ENCODE results near the gene CAMK1G. TPM values are rescaled to one million over a fixed set of nuclear protein-coding genes. Genes with fewer than 3 reads are reported as not detected.
A peak's percentile ranks its signal among the peaks of the same experiment; 100 is the strongest.

CAMK1G gene
- total RNA-seq, 1 donor from 2014 or later = 3.8 TPM

DNA sequence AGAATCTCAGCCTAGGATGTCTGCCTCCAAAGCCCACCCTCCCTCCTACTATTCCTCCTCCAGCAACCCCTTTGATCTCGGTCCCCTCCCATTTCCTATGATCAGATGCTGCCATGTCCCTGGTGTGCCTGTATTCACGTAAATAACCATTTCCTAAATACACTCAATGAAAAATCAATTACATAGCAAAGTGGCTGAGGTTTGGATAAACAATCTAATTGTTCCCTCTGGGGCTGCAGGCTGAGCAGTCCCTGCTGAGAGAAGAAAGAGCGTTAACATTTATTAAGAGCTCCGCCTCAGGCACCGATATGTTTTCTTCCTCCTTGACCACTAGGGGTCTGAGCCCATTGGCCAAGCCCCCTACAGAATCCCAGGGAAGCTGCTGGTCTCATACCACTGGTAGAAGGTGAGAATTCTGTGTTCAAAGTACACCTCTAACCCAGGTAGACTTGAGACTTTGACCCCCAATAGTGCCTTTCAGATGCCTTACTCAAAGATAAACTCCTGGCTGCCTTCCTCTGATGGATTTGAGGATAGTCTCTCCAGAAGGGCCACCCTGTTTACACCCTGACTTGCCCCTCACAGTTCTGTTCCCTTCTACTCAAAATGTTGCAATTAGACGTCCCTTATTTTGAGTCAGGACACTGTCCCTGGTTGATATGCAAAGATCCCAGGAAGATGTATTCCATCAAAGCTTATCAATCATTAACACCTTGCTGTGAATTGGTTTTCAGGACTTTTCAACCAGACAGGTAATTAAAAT is 33.9 kb upstream of the CAMK1G start:
- Mint-ChIP-seq H3K4me1 (peaks cover 27% of the 10 kb centered on the region), H3K4me3 (peak overlapping the region; percentile 53), H3K9me3 (no peaks in the 10 kb centered on the region), H3K27me3 (ENCODE audit: low read depth) (no peaks in the 10 kb centered on the region), H3K27ac (no peak overlapping the region), H3K36me3 (no peaks in the 10 kb centered on the region)
- TF ChIP-seq, protein P1, sequence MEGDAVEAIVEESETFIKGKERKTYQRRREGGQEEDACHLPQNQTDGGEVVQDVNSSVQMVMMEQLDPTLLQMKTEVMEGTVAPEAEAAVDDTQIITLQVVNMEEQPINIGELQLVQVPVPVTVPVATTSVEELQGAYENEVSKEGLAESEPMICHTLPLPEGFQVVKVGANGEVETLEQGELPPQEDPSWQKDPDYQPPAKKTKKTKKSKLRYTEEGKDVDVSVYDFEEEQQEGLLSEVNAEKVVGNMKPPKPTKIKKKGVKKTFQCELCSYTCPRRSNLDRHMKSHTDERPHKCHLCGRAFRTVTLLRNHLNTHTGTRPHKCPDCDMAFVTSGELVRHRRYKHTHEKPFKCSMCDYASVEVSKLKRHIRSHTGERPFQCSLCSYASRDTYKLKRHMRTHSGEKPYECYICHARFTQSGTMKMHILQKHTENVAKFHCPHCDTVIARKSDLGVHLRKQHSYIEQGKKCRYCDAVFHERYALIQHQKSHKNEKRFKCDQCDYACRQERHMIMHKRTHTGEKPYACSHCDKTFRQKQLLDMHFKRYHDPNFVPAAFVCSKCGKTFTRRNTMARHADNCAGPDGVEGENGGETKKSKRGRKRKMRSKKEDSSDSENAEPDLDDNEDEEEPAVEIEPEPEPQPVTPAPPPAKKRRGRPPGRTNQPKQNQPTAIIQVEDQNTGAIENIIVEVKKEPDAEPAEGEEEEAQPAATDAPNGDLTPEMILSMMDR (IDR thresholded peaks at IDR 0.05; ENCODE audit: unreplicated experiment) = peak; percentile 42
- DNase-seq (ENCODE audit: low spot score in 2 of 2, unreplicated experiment in 2 of 2) = no peak

DNA sequence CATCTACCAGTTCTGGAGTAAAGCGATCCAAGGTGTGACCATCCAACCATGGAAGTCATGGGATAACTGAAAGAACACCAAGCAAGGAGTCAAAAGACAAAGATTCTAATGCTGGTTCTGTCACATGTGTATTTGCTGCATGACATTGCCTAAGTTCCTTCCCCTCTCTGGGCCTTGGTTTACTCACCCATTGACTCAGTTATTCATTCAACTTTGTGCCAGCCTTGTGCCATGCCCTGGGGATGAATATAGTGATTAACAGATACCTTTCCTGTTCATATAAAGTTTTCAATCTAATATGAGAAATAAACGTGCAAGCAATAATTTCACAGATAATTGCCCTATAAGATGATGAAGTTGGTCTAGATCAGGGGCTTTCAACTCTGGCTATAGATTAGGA is 33.0 kb upstream of the CAMK1G start:
- no peaks in the 10 kb centered on the region for H3K36me3 Mint-ChIP-seq
- TF ChIP-seq, protein P1 (IDR thresholded peaks at IDR 0.05; ENCODE audit: unreplicated experiment) = no peak
- peaks cover 27% of the 10 kb centered on the region for H3K4me1 Mint-ChIP-seq
- H3K27me3 Mint-ChIP-seq (ENCODE audit: low read depth) = no peaks in the 10 kb centered on the region
- H3K27ac Mint-ChIP-seq = no peak overlapping the region
- no peaks in the 10 kb centered on the region for H3K9me3 Mint-ChIP-seq
- DNase-seq (ENCODE audit: low spot score in 2 of 2, unreplicated experiment in 2 of 2) = no peak
- H3K4me3 Mint-ChIP-seq = no peak overlapping the region

DNA sequence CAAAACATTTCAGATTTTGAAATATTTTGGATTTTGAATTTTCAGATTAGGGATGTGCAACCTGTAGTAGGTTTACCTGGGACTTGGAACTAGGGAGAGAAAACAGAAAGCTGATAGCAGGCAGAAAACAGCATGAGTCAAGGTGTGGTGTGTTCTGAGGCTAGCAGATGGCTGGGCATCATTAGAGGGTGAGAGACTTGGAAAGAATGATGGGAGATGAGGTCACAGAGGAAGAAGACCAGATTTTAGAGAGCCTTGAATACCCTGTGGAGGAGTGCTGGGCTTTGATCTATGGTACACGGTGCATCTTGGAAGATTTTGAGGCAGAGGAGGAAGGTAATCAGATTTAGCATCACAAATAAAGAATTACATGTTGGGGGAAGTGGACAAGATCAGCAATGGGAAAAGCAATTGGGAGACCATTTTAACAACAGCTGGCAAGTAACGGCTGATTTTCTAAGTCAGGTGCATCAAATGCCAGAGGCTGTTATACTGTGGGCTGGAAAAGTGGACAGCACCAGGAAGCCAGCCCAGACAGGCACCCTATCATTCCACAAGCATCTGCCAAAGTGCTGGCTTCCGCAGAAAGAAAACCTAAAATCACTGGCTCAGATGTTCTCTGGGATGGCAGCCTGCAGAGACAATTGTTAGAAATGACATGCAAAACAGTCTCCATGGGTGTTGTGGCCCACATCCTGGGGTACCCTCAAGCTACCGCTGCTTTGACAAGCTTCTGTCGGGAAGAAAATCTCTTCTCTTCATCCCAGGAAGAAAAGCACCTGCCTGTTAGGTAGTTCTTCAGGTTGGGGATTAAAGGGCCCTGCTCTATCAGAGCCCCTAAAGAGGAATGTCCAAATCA is 30.9 kb upstream of the CAMK1G start:
- peaks cover 19% of the 10 kb centered on the region for H3K4me1 Mint-ChIP-seq
- no peaks in the 10 kb centered on the region for H3K27me3 Mint-ChIP-seq (ENCODE audit: low read depth)
- no peaks in the 10 kb centered on the region for H3K9me3 Mint-ChIP-seq
- no peak overlapping the region for H3K4me3 Mint-ChIP-seq
- TF ChIP-seq, protein P1 (IDR thresholded peaks at IDR 0.05; ENCODE audit: unreplicated experiment) = no peak
- no peaks in the 10 kb centered on the region for H3K36me3 Mint-ChIP-seq
- no peak for DNase-seq (ENCODE audit: low spot score in 2 of 2, unreplicated experiment in 2 of 2)
- no peak overlapping the region for H3K27ac Mint-ChIP-seq

DNA sequence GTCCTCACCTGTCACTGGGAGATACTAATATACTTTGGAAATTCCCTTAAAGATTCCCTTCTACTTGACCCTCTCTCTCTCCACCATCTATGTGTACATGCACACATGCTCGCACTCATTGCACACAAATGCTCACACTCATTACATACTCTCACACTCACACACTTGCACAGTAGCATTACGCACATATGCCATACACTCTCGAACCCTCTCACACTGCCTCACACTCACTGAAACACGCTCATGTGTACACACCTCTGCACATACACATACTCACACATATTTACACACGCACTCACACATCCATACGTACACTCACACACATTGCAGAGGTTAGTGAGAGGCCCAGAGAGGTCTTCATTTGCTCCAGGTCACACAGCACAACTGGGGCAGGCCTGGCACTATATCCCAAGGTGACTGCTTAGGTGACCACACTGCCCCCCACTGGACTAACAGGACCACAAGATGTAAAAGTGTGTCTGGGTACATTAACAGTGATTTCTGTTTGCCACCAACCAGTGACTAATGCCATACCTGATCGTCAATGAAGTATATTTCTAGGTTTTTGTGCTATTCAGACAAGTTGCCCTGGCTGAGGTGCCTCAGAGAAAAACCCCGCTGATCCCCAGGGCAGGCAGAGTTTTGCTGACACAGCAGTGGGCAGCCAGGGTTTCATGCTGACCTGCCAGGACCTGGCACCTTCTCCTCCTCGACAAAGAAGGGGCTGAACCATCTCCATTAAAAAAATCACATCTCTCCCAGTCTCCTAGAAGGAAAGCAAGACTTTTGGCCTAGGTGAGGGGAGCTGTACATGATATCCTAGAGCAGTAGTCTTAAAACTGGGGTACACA is 28.5 kb upstream of the CAMK1G start:
- Mint-ChIP-seq H3K4me3 (no peak overlapping the region), H3K9me3 (no peaks in the 10 kb centered on the region), H3K4me1 (peaks cover 9% of the 10 kb centered on the region), H3K27ac (no peak overlapping the region), H3K36me3 (no peaks in the 10 kb centered on the region), H3K27me3 (ENCODE audit: low read depth) (no peaks in the 10 kb centered on the region)
- TF ChIP-seq, protein P1 (IDR thresholded peaks at IDR 0.05; ENCODE audit: unreplicated experiment) = no peak
- no peak for DNase-seq (ENCODE audit: low spot score in 2 of 2, unreplicated experiment in 2 of 2)

DNA sequence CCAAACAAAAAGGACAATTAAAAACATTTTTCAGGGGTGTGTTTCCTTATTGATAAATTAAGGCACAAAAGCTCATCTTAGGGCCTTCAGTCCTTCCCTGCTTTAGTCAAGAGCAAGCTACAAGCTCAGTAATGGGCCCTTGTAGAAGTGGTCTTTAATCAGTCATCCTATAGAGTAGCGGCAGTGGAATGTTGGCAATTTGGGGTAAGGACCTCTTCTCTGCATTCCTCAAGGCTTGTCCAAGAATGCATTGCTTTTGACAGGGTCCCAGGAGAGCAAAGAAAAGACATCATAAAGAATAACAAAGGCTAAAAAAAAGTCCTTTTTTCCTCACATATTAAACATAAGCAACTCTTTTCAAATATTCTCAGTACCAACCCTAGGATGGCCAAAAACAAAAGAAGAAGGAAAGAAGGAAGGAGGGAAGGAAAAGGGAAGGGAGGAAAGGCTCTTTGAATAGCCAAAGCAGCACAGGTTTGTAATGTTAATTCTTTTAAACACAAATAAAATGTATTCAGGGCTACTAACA is 27.3 kb upstream of the CAMK1G start:
- H3K4me3 Mint-ChIP-seq = no peak overlapping the region
- TF ChIP-seq, protein P1 (IDR thresholded peaks at IDR 0.05; ENCODE audit: unreplicated experiment) = no peak
- H3K27me3 Mint-ChIP-seq (ENCODE audit: low read depth) = no peaks in the 10 kb centered on the region
- DNase-seq (ENCODE audit: low spot score in 2 of 2, unreplicated experiment in 2 of 2) = no peak
- H3K27ac Mint-ChIP-seq = peak overlapping the region; percentile 78
- no peaks in the 10 kb centered on the region for H3K9me3 Mint-ChIP-seq
- H3K36me3 Mint-ChIP-seq = no peaks in the 10 kb centered on the region
- H3K4me1 Mint-ChIP-seq = peaks cover 10% of the 10 kb centered on the region
